CD4-positive, alpha-beta T cell (primary cell): ENCODE measurements around the gene ABCB6. TPM values are rescaled to one million over a fixed set of nuclear protein-coding genes. Genes with fewer than 3 reads are reported as not detected.

ENCODE experiments used
- ATAC-seq: fragments of 200-7000 bp; cut with Tn5 transposase; one replicate; pipeline ENCODE4 v1.10.0; 2022; ENCODE audit warnings: mild to moderate bottlenecking; ENCODE audit not compliant: poor library complexity
- CTCF ChIA-PET: fragments of 350-600 bp; sonication (Branson Sonifier 250); formaldehyde crosslinking; loops from one replicate; lab custom pipeline; 2021; ENCODE audit warnings: antibody characterized with exemption, inconsistent platforms; lab: Charles Lee
- POLR2A ChIA-PET: fragments of 350-600 bp; sonication (Branson Sonifier 250); formaldehyde crosslinking; loops from one replicate; lab custom pipeline; 2021; ENCODE audit warnings: antibody characterized with exemption, inconsistent platforms; lab: Charles Lee
- DNase-seq, 14 experiments: peaks; one replicate each; pipeline ENCODE4 v3.0.0-alpha.2; 2013 to 2020; ENCODE audit warnings: mixed read lengths in 2 of 14
- H3K27ac ChIP-seq, 2 donors: one replicate each; pipeline versions ENCODE4 v1.5.1 to v1.7.0; 2013; ENCODE audit warnings: low read length in 2 of 2, low read depth in 1 of 2, mild to moderate bottlenecking in 1 of 2
- H3K27me3 ChIP-seq, 2 experiments: 1 replicate in 1 of 2; 2 replicates in 1 of 2; pipeline versions ENCODE4 v1.6.1 to v1.7.0; 2013; ENCODE audit warnings: low read length in 2 of 2, control low read depth in 1 of 2, mild to moderate bottlenecking in 1 of 2, moderate library complexity in 1 of 2; ENCODE audit not compliant: insufficient read depth in 2 of 2, control insufficient read depth in 1 of 2
- H3K36me3 ChIP-seq: one replicate; pipeline ENCODE4 v1.6.1; 2013; ENCODE audit warnings: low read length, control low read depth; ENCODE audit not compliant: insufficient read depth
- H3K4me1 ChIP-seq: one replicate; pipeline ENCODE4 v1.6.1; 2013; ENCODE audit warnings: low read length, control low read depth; ENCODE audit not compliant: insufficient read depth
- H3K4me3 ChIP-seq: one replicate; pipeline ENCODE4 v1.5.1; 2013; ENCODE audit warnings: mild to moderate bottlenecking, low read length, moderate library complexity
- H3K9me3 ChIP-seq, 2 experiments: 1 replicate in 1 of 2; 2 replicates in 1 of 2; pipeline versions ENCODE4 v1.6.1 to v1.7.0; 2013; ENCODE audit warnings: low read length in 2 of 2, mild to moderate bottlenecking in 2 of 2, control low read depth in 1 of 2, moderate library complexity in 1 of 2; ENCODE audit not compliant: control insufficient read depth in 1 of 2, insufficient read depth in 1 of 2
- H3K27ac Mint-ChIP-seq: one replicate; pipeline ENCODE4 v1.8.0; 2020; ENCODE audit warnings: mixed read lengths
- H3K27me3 Mint-ChIP-seq: one replicate; pipeline ENCODE4 v1.8.0; 2021; ENCODE audit warnings: mixed read lengths
- H3K36me3 Mint-ChIP-seq: one replicate; pipeline ENCODE4 v1.8.0; 2021; ENCODE audit warnings: low read depth, mixed read lengths
- H3K4me1 Mint-ChIP-seq: one replicate; pipeline ENCODE4 v1.8.0; 2021; ENCODE audit warnings: low read depth, mixed read lengths
- H3K4me3 Mint-ChIP-seq: one replicate; pipeline ENCODE4 v1.8.0; 2020; ENCODE audit warnings: mild to moderate bottlenecking, mixed read lengths
- H3K9me3 Mint-ChIP-seq: one replicate; pipeline ENCODE4 v1.8.0; 2020; ENCODE audit warnings: mixed read lengths
- CTCF ChIP-seq: fragments of 200-600 bp; IDR thresholded peaks from one replicate; pipeline ENCODE4 v1.8.0; 2022; ENCODE audit warnings: antibody characterized with exemption, mild to moderate bottlenecking
- intact Hi-C, 2 experiments: fragments of 100-400 bp; cut with DNase I in 1 of 2; cut with micrococcal nuclease in 1 of 2; formaldehyde crosslinking; loops; one replicate each; pipeline versions ENCODE4 v1.15.1 to v1.9.0; 2023 to 2025; cut with DNase I, micrococcal nuclease
- total RNA-seq, 174 experiments: library from RNA in 2 of 174; stranded (reverse) in 2 of 174; gene quantifications; one replicate each; pipeline ENCODE4 v1.2.3 and lab custom pipeline; 2021 to 2026

ABCB6 gene
- total RNA-seq, 2 experiments from 2014 or later = 2.6 to 3.1 TPM

- no peak for DNase-seq
- no peak for TF ChIP-seq CTCF
- no peak for ATAC-seq
- Histone ChIP-seq H3K36me3 (peaks cover 53% of the 10 kb centered on the region), H3K4me3 (no peak overlapping the region), H3K9me3 (no peaks in the 10 kb centered on the region), H3K27ac (peak overlapping the region in 1 of 2 donors; percentile 1), H3K4me1 (peaks cover 76% of the 10 kb centered on the region), H3K27me3 (no peaks in the 10 kb centered on the region)
- Mint-ChIP-seq H3K4me1 (peaks cover 71% of the 10 kb centered on the region), H3K4me3 (peak overlapping the region; percentile 91), H3K9me3 (no peaks in the 10 kb centered on the region), H3K27ac (peak overlapping the region; percentile 91), H3K36me3 (peaks cover 79% of the 10 kb centered on the region), H3K27me3 (no peaks in the 10 kb centered on the region)
- intact Hi-C loops = loop anchor here (2.0 to 10.0 kb wide), 8 partner anchors 67 to 783 kb away; partner anchors contain the start of genes CTDSP1 (in 1 of the 2), DNAJB2 (in 1 of the 2), GLB1L (in 1 of the 2) and STK11IP (in 1 of the 2)
- POLR2A ChIA-PET = interaction anchor here (1.1 to 4.4 kb wide), 3 partner anchors 20 to 50 kb away, joined by 3 to 41 read pairs (median 3); partner anchors contain the start of genes ANKZF1 and ZFAND2B
- CTCF ChIA-PET = interaction anchor here (0.9 to 2.0 kb wide), 3 partner anchors 27 to 115 kb away, joined by 3 to 6 read pairs (median 3); partner anchors contain the start of gene ZFAND2B
These were observed 38.9 kb downstream of the ABCB6 start for GRCh38 chr2:219179601-219180465.

GRCh38 chr2:219178377-219179175 lies 40.2 kb downstream of the ABCB6 start:
- peaks cover 57% of the 10 kb centered on the region for H3K36me3 ChIP-seq
- DNase-seq = peak in 12 of 14 experiments; percentile 7 to 67 (median 37)
- H3K27me3 ChIP-seq = no peaks in the 10 kb centered on the region
- Mint-ChIP-seq H3K9me3 (no peaks in the 10 kb centered on the region), H3K4me1 (peaks cover 80% of the 10 kb centered on the region), H3K27ac (peak overlapping the region; percentile 91), H3K4me3 (peak overlapping the region; percentile 91), H3K27me3 (no peaks in the 10 kb centered on the region), H3K36me3 (peaks cover 81% of the 10 kb centered on the region)
- no peaks in the 10 kb centered on the region for H3K9me3 ChIP-seq
- peak; percentile 6 for ATAC-seq
- peaks cover 89% of the 10 kb centered on the region for H3K4me1 ChIP-seq
- no peak for TF ChIP-seq CTCF
- POLR2A ChIA-PET = interaction anchor here (1.3 to 5.5 kb wide), 7 partner anchors 22 to 100 kb away, joined by 3 to 139 read pairs (median 39); partner anchors contain the start of genes ANKZF1, ATG9A, DNAJB2 and TUBA4A
- intact Hi-C loops = loop anchor here (1.0 to 10.0 kb wide), 10 partner anchors 18 to 781 kb away; partner anchors contain the start of genes CTDSP1 (in 1 of the 2), DNAJB2 (in 1 of the 2), GLB1L (in 1 of the 2) and NHEJ1 (in 1 of the 2)
- H3K4me3 ChIP-seq = peak overlapping the region; percentile 90
- CTCF ChIA-PET = interaction anchor here (2.0 kb wide), 1 partner anchor 28 kb away, joined by 6 read pairs; the partner anchor contains the start of gene ZFAND2B
- H3K27ac ChIP-seq = peak overlapping the region; percentile 37 to 97
